GM06990 (cell line): ENCODE results near the gene CGB3.
"Not testable (repeated sequence)": the region's sequence is repeated elsewhere in the genome, so short reads cannot be mapped to it uniquely, and the experiment has no call there.

Experiments used
- DNase-seq: peaks from one replicate; pipeline ENCODE4 v3.0.0-alpha.2; 2011; ENCODE audit not compliant: insufficient read length; ENCODE audit errors: extremely low read depth
- H3K27me3 ChIP-seq: replicated peaks from 2 replicates; pipeline ENCODE4 v1.6.0; 2011; ENCODE audit warnings: low read length; ENCODE audit not compliant: control insufficient read depth, insufficient read depth
- H3K36me3 ChIP-seq: 2 replicates; pipeline ENCODE4 v1.5.1; 2011; ENCODE audit warnings: low read length; ENCODE audit not compliant: control insufficient read depth, insufficient read depth
- H3K4me3 ChIP-seq: replicated peaks from 2 replicates; pipeline ENCODE4 v1.5.1; 2011; ENCODE audit warnings: low read depth, mild to moderate bottlenecking, control low read depth, low read length
- TF ChIP-seq, protein P1 (sequence below): IDR thresholded peaks from 2 replicates; pipeline ENCODE4 v1.5.1; 2011; ENCODE audit warnings: low read length, control low read depth, mild to moderate bottlenecking, inconsistent platforms; ENCODE audit not compliant: insufficient read depth, poor library complexity, severe bottlenecking

The CGB3 gene

DNA sequence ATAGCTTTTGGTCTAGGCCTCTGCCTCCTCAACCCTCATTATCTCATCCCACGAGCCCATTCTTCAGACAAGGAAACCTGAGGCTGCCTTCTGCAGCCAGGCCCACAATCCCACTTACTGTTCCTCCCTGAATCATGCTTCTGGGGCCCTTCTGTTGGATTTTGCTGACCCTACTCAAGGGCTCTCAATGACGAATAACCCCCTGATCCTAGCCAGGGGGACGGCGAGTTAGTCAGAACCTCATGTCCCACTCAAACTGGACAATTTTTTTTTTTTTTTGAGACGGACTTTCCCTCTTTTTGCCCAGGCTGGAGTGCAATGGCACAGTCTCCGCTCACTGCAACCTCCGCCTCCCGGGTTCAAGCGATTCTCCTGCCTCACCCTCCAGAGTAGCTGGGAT, 2.0 kb downstream of the CGB3 start:
- TF ChIP-seq, protein P1, sequence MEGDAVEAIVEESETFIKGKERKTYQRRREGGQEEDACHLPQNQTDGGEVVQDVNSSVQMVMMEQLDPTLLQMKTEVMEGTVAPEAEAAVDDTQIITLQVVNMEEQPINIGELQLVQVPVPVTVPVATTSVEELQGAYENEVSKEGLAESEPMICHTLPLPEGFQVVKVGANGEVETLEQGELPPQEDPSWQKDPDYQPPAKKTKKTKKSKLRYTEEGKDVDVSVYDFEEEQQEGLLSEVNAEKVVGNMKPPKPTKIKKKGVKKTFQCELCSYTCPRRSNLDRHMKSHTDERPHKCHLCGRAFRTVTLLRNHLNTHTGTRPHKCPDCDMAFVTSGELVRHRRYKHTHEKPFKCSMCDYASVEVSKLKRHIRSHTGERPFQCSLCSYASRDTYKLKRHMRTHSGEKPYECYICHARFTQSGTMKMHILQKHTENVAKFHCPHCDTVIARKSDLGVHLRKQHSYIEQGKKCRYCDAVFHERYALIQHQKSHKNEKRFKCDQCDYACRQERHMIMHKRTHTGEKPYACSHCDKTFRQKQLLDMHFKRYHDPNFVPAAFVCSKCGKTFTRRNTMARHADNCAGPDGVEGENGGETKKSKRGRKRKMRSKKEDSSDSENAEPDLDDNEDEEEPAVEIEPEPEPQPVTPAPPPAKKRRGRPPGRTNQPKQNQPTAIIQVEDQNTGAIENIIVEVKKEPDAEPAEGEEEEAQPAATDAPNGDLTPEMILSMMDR = no peak
- Histone ChIP-seq H3K27me3 (no peaks in the 10 kb centered on the region), H3K36me3 (no peaks in the 10 kb centered on the region), H3K4me3 (no peak overlapping the region)
- DNase-seq = no peak

DNA sequence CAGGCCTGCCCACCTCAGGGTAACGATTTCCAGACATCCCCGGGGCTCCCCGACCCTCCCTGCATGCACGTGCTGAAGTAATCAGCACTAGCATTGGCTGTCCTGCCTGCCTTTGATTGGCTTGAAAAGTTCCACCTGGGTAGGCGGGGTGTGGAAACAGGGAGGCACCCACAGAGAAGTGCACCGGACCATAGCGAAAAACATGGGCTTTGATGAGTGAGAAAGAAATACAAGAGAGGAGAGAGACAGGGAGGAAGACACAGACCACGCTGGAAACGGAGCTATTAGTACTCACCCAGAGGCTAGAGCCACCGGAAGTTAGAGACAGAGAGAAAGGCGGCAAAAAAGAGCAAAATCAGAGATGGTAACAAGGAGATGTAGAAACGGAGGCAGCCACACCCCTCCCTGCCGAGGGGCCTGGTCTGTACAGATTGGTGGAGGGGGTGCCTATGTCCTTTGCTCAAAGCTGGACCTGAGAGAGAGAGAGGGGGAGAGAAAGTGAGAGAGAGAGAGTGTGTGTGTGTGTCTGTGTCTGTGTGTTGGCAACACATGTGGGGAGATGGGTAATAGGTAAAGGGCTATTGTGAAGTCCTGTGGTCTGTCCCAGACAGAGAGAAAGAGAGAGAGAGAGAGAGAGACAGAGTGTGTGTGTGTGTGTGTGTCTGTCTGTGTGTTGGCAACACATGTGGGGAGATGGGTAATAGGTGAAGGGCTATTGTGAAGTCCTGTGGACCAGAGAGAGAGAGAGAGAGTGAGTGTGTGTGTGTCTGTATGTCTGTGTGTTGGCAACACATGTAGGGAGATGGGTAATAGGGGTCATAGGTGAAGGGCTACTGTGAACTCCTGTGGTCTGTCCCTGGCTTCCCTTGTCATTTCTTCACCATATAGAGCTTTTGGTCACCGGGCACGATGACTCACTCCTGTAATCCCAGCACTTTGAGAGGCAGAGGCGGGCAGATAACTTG, 2.9 kb downstream of the CGB3 start:
- H3K27me3 ChIP-seq = no peaks in the 10 kb centered on the region
- DNase-seq = no peak
- TF ChIP-seq, protein P1 = no peak
- H3K4me3 ChIP-seq = no peak overlapping the region
- peaks cover under 1% of the 10 kb centered on the region; the same call in 1 of the 2 replicates for H3K36me3 ChIP-seq

DNA sequence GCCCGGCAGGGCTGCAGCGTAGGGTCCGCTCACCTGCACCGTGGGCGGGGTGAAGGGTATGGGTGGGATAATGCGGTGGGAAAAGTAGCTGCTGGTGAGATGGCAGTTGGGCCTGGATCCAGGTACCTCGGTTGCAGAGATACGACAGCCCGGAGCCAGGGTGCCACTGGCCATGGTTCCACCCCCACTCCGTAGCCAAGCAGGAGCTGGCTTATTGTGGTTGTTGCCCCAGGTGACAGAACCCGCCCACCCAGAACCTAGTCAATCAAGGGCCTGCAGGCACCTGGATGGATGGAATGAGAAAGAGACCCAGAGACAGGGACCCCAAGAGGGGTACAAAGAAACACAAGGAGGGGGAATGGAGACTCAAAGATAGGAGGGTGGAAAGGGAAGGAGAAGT, 3.8 kb downstream of the CGB3 start:
- TF ChIP-seq, protein P1 = no peak
- DNase-seq = no peak
- H3K4me3 ChIP-seq = no peak overlapping the region
- no peaks in the 10 kb centered on the region for H3K27me3 ChIP-seq
- H3K36me3 ChIP-seq = peaks cover 7% of the 10 kb centered on the region

DNA sequence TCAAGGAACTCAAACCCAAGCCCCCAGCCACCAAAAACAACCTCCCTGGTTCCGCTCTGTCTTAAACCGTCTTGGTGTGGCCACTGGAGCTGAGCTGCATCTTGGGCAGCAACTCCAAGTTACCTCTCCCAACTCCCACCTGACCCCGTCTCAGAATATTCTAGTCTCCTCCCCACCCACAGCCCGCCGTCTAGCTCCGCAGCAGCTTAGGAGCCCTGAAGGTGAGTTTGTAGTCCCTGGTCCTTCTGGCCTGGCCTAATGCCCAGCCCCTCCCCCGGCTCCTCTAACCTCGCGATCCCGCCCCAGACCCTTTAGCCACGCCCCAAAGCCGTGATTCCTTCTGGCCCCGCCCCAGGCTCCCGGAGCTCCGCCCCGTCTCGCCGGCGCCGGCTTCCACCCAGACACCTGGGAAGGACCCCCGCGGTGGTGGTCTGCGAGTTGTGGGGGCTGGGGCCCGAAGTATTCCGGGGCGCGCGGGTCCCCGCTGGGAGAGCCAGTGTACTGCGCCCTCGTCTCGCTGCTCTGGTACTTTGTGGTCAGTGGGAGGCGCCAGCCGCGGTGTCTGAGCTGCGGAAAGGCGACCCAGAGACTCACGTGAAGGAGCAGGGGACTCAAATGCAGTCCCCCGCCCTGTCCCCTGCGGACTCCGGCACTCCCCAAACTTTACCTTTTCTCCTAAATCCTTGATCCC, 4.7 kb downstream of the CGB3 start:
- Histone ChIP-seq H3K27me3 (no peaks in the 10 kb centered on the region), H3K4me3 (peak overlapping the region; percentile 46)
- DNase-seq = peak; percentile 66

DNA sequence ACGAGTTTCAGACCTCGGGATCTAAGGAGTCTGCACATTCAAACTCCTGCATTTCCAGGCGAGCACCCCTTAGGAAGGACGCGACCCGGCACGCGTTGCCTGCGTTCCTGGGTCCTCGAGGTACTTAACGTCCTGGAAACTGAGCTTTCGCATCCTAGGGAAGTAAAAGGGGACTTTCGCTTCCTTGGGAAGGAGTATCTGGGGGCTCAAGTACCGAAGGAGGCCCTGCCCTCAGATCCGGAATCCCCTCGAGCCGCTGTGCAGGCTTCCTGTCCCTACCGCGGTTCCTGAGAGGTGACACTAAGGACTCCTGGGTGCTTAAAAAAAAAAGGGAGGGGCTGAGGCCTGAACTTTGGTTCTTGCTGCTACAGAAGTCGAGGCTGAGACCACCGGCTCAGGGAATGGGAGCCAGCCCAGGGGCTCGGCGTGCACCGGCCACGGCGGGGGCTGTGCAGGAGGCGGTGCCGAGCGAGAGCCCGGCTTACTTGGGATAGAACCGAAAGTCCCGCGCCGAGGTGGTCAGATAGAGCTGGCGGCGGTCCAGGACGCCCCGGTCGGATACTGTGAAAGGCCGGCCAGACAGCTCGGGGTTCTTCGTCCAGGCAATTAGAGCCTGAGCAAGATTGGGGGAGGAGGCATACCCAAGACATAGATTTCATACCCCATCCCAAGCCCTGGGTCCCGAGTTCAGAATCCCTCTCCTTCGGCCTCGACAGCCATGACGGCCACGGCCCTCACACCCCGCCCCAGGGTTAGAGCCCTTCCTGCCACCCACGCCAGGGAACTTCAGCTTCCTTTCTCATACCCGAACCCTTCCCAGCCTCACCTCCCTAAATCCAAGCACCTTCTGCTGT, 5.5 kb downstream of the CGB3 start:
- H3K27me3 ChIP-seq, H3K36me3 ChIP-seq, DNase-seq: not testable (repeated sequence)
- peak overlapping the region; percentile 46 for H3K4me3 ChIP-seq

More for the DNA sequence above, 4.7 kb downstream of the CGB3 start:
- H3K36me3 ChIP-seq = peaks cover 9% of the 10 kb centered on the region
- TF ChIP-seq, protein P1 = peak; percentile 36
